GM12873 (cell line): ENCODE results near the gene ABHD17C.

ENCODE experiments used
- TF ChIP-seq, protein P1 (sequence below): IDR thresholded peaks from 2 replicates; pipeline ENCODE4 v1.5.1; 2012; ENCODE audit warnings: low read depth, mild to moderate bottlenecking, moderate library complexity, low read length, control low read depth; ENCODE audit not compliant: insufficient read depth; ENCODE audit errors: missing control alignments

The ABHD17C gene

DNA sequence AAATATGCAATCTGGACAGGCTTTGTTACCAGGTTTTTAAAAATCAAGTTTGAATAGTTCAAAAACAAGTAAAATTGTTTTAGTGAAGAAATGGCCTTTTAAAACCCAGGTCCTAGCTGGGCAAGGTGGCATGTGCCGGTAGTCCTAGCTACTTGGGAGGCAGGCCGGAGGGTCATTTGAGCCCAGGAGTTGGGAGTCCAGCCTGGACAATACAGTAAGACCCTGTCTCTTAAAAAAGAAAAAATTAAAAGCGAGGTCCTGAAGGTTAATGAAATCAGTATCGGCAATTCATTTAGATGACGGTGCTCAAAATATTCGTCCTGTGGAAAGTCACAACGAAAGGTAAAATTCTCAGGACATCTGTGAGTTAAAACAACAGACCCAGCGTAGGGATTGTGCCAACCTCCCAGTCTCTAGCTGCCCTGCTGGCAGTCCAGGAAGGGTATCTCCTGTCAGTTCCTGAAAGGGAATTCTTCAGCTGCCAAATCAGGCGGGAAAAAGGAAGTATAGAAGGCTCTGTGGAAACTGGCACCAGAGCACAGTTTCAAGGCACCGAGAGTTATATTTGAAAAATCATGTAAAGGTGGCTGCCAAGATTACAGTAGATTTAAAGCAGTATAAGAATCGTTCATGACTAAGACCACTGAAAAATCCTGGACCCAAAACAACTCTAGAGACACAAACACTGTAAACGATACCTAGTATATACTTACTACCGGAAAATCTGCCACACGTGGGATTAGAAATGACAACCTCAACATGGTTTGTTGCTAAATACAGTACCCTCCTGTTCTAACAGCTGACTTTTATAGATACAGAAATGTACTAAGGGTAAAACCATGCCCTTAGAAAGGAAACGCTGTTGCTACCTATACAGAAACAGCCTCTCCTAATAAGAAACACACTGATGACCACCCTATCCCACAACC, 1.2 kb upstream of the ABHD17C start:
- TF ChIP-seq, protein P1, sequence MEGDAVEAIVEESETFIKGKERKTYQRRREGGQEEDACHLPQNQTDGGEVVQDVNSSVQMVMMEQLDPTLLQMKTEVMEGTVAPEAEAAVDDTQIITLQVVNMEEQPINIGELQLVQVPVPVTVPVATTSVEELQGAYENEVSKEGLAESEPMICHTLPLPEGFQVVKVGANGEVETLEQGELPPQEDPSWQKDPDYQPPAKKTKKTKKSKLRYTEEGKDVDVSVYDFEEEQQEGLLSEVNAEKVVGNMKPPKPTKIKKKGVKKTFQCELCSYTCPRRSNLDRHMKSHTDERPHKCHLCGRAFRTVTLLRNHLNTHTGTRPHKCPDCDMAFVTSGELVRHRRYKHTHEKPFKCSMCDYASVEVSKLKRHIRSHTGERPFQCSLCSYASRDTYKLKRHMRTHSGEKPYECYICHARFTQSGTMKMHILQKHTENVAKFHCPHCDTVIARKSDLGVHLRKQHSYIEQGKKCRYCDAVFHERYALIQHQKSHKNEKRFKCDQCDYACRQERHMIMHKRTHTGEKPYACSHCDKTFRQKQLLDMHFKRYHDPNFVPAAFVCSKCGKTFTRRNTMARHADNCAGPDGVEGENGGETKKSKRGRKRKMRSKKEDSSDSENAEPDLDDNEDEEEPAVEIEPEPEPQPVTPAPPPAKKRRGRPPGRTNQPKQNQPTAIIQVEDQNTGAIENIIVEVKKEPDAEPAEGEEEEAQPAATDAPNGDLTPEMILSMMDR: no peak

DNA sequence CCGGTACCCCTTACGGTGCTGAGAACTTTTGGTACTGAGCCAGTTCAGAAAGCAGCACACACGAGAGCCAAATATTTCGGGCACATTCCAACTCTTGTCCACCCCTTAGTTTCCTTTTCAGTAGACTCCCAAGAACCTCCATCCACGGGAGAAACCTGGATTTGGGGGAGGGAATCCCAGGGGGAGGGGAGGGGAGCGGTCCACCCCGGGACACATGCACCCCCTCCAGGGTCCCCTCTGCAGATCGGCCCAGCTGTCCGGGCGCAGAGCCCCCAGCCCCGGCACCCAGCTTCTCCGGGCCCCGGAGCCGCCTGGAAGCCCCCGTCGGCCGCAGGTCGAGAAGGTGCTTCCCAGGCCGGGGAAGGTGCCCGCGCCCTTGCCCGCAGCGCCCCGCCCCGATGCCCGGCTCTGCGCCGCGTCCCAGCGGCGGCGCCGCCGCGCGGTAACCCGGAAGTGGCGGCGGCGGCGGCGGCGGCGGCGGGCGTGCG, 455 bp upstream of the ABHD17C start:
- TF ChIP-seq, protein P1: no peak

DNA sequence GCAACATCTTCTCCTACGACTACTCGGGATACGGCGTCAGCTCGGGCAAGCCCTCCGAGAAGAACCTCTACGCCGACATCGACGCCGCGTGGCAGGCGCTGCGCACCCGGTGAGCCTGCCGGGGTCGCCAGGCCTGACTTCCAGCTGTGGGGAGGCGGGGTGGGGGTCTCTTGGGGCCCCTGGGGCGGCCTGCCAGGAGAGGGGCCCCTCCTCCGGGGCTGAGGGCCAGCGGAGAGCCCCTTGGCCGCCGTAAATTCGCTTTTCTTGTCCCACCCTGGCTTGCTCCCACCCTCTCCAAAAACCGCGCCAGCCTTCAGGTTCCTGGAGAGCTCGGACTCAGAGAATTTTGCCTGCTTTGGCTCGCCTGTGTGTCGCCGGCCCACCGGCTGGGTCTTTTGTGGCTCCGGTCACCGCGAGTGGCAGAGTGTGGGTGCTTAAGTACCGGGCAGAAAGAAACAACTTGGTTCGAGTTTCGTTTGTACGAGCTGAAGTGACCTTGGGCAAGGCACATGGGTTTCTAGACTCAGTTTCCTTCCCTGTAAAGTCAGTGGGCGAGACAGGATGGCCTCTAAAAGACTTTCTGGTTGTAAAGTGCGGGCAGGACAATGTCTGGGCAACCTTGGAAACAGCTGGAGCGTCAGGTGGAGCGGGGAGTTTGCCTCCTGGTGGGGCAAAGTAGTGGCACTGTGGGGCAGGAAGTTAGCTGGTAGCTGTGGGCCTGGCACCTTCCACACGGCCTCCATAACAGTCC, 976 bp downstream of the ABHD17C start:
- TF ChIP-seq, protein P1: peak; percentile 30

DNA sequence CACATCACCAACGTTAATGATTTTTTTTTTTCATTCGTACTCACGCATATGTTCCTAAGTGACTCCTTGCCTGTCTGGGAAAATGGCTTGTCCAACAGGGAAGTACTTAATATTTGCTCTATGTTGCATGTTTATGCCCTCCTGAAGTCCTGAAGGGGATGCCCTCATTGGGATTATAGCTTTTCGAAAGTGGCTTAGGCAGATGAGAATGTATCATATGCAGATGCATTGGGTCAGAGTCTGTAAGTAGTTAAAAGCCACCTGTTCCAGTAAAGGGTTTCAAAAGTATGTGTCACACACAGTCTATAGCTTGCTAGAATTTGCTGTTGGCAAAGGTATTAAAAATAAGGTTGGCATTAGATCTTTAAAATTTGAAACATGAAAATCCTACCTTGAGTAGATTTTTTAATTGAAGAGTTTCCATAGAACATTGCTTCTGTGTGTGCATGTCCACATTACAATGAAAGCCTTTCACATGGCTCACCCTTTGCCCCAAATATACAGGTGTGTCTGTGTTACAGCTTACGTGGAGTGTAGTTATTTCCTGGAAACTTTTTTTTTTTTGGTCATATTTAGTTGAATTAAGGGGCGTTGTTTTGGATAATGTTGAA, 2.1 kb downstream of the ABHD17C start:
- TF ChIP-seq, protein P1: no peak

DNA sequence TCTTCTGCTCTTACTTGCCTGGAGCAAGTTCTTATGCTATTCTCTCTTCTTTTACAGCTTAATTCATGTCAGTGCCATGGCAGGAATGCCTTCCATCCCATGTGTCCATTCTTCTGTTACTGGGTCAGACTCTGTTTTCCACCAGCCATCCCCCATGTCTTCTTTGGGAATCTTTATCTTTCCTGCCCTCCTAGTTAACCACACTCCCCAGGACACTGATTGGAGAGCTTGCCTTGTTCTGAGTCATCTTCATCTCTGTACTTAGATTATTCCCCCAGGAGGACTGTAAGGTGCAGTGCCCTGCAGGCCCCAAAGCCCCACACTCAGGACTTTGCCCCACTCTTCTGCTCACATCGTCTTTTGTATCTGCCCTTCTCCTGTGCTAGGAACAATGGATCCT, 3.6 kb downstream of the ABHD17C start:
- TF ChIP-seq, protein P1: no peak

DNA sequence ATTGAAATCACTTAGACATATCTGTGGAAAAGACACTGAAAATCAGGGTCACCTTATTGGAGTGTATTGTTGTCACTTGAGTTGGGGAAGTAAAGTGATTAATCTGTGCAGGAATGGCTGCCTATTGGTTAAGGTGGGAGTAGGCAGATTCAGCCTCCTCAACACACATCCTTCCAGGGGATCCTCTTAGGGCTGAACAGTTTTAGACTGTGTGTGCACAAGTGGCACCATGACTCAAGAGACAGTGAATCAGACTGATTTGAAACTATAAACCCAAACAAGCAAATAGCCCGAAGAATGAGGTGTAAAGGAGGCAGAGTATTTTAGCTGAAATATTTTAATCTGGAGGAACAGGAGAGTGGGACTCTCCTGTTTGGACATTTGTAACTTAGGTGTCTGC, 4.9 kb downstream of the ABHD17C start:
- TF ChIP-seq, protein P1: no peak

DNA sequence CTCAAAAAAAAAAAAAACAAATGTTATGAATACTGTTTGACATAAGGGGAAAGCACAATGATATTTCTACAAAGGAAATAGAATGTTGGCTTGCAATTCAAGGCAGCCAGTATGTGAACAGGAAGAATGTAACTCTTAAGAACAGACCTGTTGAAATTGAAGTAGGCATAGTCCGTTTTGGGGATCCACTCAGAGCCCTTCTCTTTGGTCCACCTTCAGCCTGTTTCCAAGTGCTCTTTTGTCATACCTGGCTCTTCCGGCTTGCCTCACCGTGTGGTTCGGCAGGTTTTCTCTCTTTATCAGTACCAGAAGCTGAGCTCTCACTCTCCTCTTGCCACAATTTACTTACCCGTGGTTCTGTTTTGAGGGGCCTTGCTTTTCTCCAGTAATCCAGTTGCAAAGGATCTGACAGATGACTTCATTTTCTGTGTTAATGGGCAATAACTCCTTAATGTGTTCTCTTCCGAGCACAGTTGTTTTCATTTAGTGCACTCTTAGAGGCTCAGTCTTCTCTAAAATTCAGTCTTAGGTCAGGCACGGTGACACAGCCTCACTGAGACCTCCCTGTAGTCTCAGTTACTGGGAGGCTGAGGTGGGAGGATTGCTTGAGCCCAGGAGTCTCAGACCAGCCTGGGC, 6.7 kb downstream of the ABHD17C start:
- TF ChIP-seq, protein P1: no peak
